IMR-90 (cell line): ENCODE results near the gene MTMR1.

Source experiments
- BHLHE40 ChIP-seq: fragments of 150-350 bp; IDR thresholded peaks from 2 replicates; pipeline ENCODE4 v1.6.1; 2016; ENCODE audit warnings: mild to moderate bottlenecking, low read depth, low read length
- CEBPB ChIP-seq: IDR thresholded peaks from 2 replicates; pipeline ENCODE4 v1.6.1; 2012; ENCODE audit warnings: low read depth, low read length, improper control_type of control experiment
- MAFK ChIP-seq: IDR thresholded peaks from 2 replicates; pipeline ENCODE4 v1.6.1; 2012; ENCODE audit warnings: low read depth, low read length, improper control_type of control experiment
- MXI1 ChIP-seq: IDR thresholded peaks from 2 replicates; pipeline ENCODE4 v1.6.1; 2012; ENCODE audit warnings: low read depth, mild to moderate bottlenecking, low read length, moderate library complexity, borderline replicate concordance
- POLR2A ChIP-seq: IDR thresholded peaks from 2 replicates; pipeline ENCODE4 v1.6.1; 2012; ENCODE audit warnings: mild to moderate bottlenecking, low read depth, low read length
- RCOR1 ChIP-seq: IDR thresholded peaks from 2 replicates; pipeline ENCODE4 v1.6.1; 2012; ENCODE audit warnings: mild to moderate bottlenecking, low read length, improper control_type of control experiment; ENCODE audit not compliant: insufficient replicate concordance
- RFX5 ChIP-seq: IDR thresholded peaks from 2 replicates; pipeline ENCODE4 v1.8.0; 2012; ENCODE audit warnings: low read depth, mild to moderate bottlenecking, low read length, moderate library complexity
- SMC3 ChIP-seq: fragments of 150-350 bp; IDR thresholded peaks from 2 replicates; pipeline ENCODE4 v1.6.1; 2016; ENCODE audit warnings: low read depth, mild to moderate bottlenecking, antibody characterized with exemption, low read length, moderate library complexity
- TF ChIP-seq, protein P1 (sequence below): conservative IDR thresholded peaks from 2 replicates; pipeline ENCODE4 v1.5.1; 2012; ENCODE audit warnings: mild to moderate bottlenecking, low read depth, low read length, improper control_type of control experiment
- TF ChIP-seq, protein P2 (sequence below): fragments of 150-350 bp; IDR thresholded peaks from 2 replicates; pipeline ENCODE4 v1.6.1; 2017; ENCODE audit warnings: mild to moderate bottlenecking, antibody characterized with exemption, low read length, low read depth

DNA sequence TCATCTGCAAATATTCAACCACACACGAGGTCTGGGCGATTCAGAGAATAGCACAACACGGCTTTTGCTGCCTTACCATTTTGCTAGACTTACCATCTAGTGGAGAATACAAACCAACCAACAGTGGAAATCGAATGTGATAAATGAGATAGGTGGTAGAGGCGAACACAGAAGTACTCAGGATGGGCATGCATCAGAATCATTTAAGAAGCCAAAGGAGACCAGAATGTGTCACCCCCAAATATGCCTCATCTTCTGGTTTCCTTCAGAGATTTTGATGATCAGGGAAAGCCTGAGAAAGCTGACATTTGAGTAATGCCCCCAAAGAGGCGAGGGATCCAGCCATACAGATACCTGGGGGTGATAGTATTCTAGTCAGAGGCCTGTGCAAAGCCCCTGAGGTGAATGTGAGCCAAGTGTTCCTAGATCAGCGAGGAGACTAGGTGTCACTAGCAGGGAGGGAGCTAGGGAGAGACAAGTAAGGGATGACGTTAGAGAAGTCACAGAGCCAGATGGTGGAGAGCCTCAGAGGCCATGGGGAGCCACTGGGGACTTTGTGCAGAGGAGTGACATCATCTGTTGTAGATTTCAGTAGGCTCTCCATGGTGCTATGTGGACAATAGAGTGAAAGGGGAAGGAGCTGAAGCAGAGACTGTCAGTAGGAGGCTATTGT, 1.7 kb downstream of the MTMR1 start:
- TF ChIP-seq, protein P1, sequence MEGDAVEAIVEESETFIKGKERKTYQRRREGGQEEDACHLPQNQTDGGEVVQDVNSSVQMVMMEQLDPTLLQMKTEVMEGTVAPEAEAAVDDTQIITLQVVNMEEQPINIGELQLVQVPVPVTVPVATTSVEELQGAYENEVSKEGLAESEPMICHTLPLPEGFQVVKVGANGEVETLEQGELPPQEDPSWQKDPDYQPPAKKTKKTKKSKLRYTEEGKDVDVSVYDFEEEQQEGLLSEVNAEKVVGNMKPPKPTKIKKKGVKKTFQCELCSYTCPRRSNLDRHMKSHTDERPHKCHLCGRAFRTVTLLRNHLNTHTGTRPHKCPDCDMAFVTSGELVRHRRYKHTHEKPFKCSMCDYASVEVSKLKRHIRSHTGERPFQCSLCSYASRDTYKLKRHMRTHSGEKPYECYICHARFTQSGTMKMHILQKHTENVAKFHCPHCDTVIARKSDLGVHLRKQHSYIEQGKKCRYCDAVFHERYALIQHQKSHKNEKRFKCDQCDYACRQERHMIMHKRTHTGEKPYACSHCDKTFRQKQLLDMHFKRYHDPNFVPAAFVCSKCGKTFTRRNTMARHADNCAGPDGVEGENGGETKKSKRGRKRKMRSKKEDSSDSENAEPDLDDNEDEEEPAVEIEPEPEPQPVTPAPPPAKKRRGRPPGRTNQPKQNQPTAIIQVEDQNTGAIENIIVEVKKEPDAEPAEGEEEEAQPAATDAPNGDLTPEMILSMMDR, result no peak
- TF ChIP-seq BHLHE40, result no peak
- no peak for TF ChIP-seq RCOR1
- no peak for TF ChIP-seq CEBPB
- TF ChIP-seq SMC3, result no peak
- no peak for TF ChIP-seq RFX5
- TF ChIP-seq, protein P2, sequence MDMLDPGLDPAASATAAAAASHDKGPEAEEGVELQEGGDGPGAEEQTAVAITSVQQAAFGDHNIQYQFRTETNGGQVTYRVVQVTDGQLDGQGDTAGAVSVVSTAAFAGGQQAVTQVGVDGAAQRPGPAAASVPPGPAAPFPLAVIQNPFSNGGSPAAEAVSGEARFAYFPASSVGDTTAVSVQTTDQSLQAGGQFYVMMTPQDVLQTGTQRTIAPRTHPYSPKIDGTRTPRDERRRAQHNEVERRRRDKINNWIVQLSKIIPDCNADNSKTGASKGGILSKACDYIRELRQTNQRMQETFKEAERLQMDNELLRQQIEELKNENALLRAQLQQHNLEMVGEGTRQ, result no peak
- TF ChIP-seq POLR2A, result no peak
- no peak for TF ChIP-seq MAFK
- TF ChIP-seq MXI1, result no peak
